ENCODE results near the gene ZNRF4.

DNA sequence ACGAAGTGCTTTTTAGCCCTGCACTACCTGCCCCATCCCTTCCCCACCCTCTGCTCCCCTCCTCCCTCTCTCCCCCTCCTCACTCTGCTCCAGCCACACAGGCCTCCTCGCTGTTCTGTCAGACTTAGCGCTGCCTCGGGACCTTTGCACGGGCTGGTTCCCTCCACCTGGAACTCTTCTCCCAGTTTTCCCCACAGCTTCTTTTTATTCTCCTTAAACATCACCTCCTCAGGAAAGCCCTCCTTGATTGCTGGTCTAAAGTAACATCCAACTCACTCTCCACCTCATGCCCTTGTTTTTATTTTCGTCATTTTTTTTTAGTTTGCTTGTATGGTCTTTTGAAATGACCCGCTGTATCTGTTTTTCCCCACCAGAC lies 19.6 kb upstream of the ZNRF4 start:
- TF ChIP-seq EZH2 (IDR thresholded peaks at IDR 0.05), result no peak
- TF ChIP-seq POLR2AphosphoS5 (IDR thresholded peaks at IDR 0.05; ENCODE audit: borderline replicate concordance, low read depth, low read length), result no peak
- no peak for TF ChIP-seq FOXP2 (optimal IDR thresholded peaks at IDR 0.05; ENCODE audit: control extremely low read depth, extremely low read length, insufficient read depth)
